A549 (cell line): ENCODE data around the gene MOSPD3.

Experiments used
- TF ChIP-seq, protein P1 (sequence below): fragments of 250-450 bp; sonication (Bioruptor Pico); IDR thresholded peaks from 2 replicates; pipeline ENCODE4 v1.5.0; 2021; ENCODE audit warnings: mild to moderate bottlenecking, moderate library complexity, borderline replicate concordance
- TF ChIP-seq, protein P2 (sequence below): fragments of >200 bp; sonication (Bioruptor Twin); formaldehyde crosslinking; IDR thresholded peaks from 3 replicates; pipeline ENCODE4 v1.5.1; 2016

DNA sequence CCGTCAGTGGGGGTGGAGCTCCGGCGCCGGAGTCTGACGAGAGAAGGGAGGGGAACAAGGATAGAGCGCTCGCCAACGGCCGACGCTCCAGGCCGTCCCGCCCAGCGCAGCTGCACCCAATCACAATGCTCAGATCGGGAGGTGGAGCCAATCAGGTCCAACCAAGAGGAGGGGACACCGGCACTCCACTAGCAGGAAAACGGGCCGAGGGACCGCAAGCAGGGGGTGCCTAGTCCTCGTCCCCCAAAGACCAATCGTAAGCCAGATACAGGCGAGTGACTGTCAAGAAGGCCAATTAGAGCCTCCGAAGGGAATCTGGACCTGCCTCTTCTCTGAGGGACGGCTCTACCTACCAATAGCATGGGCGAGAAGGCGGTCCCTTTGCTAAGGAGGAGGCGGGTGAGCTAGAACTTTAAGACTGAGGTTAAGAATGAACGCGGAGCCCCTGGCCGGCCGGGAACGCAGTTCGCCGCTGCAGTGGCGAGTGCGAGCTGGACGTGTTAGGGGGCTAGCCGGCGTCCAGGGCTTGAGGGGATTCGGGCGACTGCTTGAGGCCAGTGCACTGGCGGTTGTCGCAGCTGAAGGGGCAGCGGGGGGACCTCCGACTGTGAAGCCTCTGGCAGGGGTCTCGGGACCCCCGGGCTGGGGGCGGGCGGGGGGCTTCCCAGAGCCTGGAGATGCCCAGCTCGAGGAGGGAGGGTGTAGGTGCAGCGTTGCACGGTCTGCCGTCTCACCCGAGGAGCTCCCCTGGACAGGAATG is 25.9 kb upstream of the MOSPD3 start, which contains the start of gene FBXO24:
- TF ChIP-seq, protein P1, sequence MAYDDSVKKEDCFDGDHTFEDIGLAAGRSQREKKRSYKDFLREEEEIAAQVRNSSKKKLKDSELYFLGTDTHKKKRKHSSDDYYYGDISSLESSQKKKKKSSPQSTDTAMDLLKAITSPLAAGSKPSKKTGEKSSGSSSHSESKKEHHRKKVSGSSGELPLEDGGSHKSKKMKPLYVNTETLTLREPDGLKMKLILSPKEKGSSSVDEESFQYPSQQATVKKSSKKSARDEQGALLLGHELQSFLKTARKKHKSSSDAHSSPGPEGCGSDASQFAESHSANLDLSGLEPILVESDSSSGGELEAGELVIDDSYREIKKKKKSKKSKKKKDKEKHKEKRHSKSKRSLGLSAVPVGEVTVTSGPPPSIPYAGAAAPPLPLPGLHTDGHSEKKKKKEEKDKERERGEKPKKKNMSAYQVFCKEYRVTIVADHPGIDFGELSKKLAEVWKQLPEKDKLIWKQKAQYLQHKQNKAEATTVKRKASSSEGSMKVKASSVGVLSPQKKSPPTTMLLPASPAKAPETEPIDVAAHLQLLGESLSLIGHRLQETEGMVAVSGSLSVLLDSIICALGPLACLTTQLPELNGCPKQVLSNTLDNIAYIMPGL (CRISPR knock-in tag), result no peak
- TF ChIP-seq, protein P2, sequence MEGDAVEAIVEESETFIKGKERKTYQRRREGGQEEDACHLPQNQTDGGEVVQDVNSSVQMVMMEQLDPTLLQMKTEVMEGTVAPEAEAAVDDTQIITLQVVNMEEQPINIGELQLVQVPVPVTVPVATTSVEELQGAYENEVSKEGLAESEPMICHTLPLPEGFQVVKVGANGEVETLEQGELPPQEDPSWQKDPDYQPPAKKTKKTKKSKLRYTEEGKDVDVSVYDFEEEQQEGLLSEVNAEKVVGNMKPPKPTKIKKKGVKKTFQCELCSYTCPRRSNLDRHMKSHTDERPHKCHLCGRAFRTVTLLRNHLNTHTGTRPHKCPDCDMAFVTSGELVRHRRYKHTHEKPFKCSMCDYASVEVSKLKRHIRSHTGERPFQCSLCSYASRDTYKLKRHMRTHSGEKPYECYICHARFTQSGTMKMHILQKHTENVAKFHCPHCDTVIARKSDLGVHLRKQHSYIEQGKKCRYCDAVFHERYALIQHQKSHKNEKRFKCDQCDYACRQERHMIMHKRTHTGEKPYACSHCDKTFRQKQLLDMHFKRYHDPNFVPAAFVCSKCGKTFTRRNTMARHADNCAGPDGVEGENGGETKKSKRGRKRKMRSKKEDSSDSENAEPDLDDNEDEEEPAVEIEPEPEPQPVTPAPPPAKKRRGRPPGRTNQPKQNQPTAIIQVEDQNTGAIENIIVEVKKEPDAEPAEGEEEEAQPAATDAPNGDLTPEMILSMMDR, result no peak
